DMS114 treated with DMSO at 0.1 percent for 48 hours (cell line): ENCODE measurements around the gene CDC123.
"Not testable (repeated sequence)": the region's sequence is repeated elsewhere in the genome, so short reads cannot be mapped to it uniquely, and the experiment has no call there.

Experiments
- DNase-seq: peaks from one replicate; lab custom pipeline; 2025; ENCODE audit not compliant: unreplicated experiment; lab: John Stamatoyannopoulos, UW

Gene CDC123

DNA sequence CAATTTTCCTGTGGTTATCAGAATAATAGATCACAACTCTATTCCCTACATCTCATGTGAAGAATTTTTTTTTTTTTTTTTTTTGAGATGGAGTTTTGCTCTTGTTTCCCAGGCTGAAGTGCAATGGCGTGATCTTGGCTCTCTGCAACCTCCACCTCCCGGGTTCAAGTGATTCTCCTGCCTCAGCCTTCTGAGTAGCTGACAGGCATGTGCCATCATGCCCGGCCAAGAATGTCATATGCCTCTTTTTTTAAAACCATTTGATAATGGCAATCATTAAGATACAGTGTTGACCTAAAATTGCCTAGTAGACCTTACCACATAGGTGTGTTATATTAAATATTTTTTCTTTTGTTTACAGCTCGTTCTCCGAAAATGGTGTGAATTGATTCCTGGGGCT is 38.7 kb downstream of the CDC123 start:
- DNase-seq, result not testable (repeated sequence)

DNA sequence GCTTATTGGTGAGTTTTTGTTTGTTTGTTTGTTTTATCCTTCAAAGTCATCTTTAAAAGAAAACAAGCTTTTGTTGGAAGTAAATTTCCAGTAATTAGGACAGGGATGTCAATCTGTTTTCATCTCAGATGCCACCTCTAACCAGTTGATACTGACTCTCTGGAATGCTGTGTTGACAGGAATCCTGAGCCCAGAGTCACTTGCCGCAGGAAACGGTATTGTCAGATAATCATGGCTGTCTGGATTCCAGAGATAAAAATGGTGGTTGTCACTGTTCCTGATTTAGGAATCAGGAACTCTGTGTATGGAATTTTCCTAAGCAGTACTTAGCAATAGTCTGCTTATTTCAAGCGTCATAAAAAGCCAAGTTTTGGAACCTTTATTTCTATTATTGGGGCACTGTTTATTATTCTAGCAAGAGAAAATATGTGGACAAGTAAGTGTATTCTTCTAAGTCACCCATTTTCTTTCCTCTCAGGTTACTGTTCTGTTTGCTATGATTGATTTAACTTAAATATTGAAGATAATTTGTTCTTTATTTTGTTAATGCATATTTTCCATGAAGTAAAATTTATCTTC is 39.2 kb downstream of the CDC123 start:
- no peak for DNase-seq

DNA sequence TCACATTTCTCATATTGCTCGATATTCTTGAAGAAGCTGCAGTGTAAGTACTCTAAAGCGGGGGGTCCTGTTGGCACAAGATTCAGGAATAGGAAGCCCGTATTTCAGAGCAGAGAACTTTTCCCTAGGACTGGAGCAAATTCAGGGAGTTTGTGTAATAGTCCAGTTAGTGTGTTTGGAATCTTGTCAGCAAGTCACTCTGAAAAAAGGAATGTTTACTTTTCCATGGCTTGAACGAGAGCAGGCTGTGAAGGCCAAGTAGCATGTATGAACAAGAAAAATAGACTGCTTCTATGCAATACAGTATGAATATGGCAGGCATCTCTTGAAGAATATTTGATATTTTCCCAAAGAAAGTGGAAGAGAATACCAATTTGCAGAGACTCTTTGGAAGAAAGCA is 39.8 kb downstream of the CDC123 start:
- DNase-seq, result no peak

DNA sequence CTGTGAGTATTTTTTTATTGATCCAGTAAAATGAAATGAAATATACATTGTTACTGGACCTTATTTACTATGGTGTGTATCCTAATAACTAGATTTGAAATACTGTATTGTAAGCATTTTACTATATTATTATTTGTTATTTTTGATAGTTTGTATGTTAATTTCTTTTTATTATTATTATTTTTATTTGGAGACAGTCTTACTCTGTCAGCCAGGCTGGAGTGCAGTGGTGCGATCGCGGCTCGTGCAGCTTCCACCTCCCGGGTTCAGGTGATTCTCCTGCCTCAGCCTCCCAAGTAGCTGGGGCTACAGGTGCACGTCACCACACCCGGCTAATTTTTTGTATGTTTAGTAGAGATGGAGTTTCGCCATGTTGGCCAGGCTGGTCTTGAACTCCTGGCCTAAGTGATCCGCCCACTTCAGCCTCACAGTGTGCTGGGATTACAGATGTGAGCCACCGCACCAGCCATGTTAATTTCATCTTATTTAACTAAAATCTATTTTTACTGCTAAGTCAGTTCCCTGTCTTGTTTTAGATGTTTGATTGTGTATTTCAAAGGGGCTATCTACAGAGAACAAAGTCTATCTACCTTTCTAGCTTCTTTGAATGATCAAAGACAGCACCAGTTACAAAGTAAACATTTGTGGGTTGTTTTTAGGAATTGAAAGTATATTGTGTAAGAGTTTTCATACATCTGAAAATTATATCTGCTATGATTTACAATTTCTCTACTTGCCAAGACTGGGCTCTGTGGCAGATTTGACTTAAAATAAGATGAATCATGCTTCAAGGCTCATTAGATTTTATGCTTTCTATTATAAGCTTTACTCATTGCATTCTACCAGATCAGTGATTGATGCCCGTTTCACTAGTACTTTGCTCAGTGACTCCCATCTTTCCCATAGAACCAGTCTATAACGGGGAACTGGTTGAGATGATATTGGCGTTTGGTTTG is 41.6 kb downstream of the CDC123 start:
- no peak for DNase-seq

DNA sequence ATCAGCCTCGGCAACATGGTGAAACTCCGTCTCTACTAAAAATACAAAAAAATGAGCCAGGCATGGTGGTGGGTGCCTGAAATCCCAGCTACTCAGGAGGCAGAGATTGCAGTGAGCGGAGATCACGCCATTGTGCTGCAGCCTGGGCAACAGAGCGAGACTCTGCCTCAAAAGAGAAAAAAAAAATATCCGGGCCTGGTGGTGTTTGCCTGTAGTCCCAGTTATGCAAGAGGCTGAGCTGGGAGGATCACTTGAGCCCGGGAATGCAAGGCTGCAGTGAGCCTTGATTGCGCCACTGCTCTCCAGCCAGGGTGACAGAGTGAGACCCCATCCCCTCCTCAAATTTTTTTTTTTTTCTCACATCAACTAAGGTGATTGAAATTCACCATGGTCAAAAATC is 42.8 kb downstream of the CDC123 start:
- no peak for DNase-seq

DNA sequence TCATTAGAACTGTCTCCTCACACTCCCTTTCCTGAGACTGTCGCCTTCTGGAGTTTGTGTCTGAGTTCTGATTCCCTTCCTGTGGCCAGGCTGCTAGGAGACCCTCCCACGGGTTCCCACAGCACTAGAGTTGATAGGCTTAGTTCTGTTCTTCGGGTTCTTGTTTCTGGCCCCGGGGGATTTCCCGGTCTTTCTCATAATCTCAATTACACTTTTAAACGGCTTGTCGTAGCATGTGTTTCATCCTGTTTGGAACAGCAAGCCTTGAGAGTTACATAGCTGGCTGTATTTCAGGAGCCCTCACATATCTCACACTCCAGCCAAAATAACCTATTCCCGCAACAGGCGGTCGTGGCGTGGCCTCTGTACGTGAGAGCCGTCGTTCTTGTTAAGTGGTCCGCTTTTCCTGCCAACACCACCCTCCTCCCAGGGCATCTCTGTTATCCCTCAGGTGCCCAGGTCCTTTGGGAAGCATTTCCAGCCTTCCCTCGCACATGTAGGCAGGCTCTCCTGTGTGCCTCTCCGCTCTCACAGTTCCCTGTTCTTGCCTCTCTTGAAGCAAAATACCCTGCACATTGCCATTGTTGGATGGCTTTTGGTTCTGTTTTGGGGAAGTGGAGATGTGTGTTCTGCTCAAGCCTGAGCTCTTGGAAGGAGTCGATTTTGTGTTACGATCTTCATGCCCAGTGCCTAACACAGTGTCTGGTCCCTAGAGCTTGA is 46.0 kb downstream of the CDC123 start:
- DNase-seq, result no peak

DNA sequence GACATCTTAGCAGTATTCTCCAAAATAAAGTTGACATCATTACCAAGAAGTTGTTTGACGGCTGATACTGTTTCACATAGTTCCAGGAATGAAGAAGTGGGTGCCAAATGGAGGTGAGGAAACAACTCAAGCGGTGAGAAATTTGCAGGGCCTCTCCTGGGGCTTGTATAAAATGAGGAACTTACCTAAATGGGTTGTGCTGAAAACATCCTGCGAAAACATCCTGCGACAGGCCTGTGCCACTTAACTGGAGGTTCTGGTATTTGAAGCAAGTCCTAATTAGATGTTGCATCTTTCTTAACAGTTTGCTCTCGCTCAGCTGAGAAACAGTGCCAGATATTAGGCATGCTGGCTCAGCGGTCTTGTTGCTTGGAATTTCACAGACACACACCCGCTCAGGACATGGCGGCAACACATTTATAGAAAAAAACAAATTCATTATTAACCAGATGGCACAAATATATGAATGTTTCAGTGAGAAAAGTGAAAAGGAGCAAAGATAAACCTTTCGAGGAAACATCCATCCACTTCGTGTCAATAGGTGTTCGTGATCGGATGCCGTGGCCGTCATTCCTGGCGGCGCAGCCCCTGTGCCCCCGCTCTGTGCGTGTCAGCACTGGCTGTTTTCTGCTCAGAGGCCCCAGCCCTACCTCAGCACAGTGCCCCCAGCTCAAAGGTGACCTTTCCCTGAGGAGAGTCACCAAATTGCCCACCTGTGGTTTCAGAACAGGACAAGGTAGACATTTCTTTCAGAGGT is 48.1 kb downstream of the CDC123 start:
- DNase-seq, result no peak

DNA sequence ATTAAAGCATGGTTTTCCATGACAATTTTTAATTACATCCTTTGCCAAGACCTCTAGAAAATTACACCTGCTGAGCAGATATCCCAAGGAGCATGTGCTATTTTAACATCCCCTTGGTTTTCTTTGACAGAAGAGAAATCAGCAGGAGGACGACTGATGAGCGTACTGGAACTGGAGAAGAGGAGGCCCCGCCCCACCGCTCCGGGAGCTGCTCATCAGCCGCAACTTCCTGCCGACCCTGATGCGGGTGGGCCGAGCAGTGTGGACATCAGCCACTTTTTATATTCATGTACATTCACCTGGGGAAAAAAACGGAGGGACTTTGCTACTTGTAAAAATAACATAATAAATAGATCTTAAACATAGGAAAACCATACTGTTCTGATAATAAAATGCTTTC is 54.2 kb downstream of the CDC123 start:
- no peak for DNase-seq

DNA sequence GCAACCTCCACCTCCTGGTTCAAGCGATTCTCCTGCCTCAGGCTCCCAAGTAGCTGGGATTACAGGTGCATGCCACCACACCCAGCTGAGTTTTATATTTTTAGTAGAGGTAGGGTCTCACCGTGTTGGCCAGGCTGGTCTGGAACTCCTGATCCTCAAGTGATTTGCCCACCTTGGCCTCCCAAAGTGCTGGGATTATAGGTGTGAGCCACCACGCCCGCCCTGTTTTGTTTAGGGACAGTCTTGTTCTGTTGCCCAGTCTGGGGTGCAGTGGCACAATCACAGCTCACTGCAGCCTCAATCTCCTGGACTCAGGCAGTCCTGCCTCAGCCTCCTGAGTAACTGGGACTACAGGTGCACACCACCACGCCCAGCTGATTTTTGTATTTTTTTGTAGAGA is 54.7 kb downstream of the CDC123 start:
- DNase-seq, result not testable (repeated sequence)

DNA sequence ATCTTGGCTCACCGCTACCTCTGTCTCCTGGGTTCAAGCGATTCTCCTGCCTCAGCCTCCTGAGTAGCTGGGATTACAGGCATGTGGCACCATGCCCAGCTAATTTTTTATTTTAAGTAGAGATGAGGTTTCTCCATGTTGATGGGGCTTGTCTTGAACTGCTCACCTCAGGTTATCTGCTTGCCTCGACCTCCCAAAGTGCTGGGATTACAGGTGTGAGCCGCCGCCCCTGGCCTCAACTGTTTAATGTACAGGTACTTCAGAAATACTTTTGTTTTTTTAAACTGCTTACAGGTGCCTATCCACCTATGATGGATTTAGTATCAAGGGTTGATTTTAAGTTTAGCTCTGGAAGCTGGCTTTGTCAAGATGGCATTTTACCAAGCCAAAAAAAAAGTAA is 55.6 kb downstream of the CDC123 start:
- DNase-seq, result no peak

DNA sequence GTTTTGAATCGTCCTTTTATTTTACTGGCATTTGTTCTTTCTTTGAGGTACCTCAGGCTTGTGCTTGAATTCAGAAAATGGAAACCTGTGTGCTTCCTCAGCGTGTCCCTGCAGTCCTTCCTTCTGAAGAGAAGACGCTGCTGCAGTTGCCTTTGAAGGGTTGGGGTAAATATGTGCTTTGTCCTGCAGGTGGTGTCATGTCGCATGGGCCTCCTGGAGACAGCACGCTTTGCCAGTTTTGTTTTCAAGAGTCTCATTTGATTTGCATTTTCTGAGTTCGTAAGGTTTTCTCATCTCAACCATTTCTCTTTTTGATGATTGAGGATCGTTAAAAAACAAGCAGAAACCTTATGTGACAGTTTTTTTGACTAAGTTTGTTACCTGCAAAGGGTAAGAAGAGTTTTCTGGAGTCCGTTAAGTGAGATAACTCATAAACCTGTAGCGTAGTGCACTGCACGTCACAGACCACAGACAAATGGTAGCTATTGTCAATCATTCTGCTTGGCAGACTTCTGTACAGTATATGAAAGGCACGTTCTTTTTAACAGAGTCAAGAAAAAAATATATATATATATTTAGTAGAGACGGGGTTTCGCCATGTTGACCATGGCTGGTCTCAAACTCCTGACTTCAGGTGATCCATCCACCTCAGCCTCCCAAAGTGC is 57.0 kb downstream of the CDC123 start:
- DNase-seq, result no peak

DNA sequence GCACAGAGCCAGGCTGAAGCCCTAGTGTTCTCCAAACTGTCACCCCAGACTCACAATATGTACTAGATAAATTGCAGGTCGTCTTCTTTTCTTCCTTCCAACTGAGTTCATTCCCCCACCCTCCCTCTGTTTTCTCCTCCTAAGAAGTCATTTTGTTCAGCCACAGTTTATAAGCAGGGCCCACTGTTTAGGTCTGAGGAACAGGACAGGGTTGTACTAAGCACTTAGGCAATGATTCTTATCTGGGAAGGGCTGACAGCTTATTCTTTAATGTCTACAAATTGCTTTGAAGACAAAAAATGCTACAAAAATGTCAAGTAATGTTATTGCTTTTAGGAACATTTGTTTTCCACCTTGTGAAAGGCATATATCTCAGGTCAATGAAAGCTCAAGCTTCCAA is 59.1 kb downstream of the CDC123 start:
- no peak for DNase-seq

DNA sequence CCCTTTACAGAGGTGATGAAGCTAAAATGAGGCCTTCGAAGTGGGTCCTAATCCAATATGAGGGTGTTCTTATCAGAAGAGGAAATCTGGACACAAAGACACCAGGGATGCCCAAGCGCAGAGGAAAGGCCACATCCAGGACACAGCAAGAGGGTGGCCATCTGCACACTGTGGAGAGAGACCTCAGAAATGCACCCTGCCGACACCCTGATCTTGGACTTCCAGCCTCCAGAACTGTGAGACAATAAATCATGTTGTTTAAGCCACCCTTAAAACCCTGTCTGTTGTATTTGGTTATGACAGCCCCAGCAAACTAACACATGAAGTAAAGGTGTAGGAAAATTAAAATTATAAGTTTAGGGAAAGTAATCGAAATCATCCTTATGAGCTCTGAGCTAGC is 64.0 kb downstream of the CDC123 start:
- DNase-seq, result no peak

DNA sequence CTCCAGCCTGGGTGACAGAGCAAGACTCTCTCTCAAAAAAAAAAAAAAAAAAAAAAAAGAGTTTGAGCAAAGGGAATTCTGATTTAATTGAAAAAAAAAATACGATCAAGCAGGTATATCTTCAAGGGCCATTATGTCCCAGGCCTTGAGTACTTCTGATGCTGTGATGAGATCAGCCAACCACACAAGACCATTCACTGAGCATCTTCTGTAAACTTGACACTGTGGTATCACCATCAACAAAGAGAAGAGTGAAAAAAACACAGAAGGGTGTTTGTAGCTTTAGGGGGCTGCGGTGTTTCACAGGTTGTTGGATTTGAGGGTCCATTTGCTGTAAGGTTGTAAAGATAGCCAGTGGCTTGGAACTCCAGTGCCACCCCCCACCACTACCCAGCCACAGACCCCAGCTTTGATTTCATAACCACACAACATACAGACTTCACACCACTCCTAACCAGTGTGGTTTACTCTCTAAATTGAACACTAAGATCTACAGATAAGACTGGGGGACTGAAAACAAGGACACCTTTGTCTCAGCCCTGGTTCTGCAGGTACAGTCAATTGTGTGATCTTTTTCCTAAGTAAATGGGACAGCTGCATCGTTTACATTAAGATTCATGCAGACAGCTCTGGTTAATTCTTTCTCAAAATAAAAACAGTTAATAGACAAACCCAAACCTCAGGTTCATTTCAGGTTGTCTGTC is 66.4 kb downstream of the CDC123 start:
- DNase-seq, result no peak

DNA sequence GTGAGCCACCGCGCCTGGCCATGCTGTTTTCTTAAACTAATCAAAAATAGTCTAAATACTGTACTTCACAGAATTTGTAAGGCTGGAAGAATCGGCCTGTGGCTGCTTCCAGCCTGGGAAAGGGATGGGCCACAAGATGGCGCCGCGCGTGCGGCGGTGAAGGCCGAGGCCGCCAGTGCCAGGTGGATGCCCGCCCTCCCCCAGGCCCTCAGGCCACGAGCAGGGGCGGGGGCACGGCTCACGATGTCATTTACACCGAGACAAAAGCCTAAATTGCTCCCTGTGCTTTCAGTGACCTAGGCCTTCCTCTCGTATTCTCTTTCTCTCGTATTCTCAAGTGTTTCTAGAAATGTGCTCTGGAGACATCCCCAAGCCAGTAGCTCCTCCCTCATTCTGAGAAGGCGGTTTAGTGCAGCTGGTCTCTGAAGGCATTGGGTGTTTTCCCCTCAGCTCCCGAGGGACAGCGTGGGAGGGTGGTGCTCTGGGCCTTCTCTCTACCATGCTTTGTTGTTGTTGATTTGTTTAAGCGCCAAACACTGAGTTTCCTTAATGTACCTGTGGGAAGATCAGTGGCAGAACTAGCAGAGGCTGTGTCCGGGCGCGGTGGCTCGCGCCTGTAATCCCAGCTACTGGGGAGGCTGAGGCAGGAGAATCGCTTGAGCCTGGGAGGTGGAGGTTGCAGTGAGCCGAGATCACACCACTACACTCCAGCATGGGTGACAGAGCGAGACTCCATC is 68.4 kb downstream of the CDC123 start:
- peak; percentile 81 for DNase-seq

DNA sequence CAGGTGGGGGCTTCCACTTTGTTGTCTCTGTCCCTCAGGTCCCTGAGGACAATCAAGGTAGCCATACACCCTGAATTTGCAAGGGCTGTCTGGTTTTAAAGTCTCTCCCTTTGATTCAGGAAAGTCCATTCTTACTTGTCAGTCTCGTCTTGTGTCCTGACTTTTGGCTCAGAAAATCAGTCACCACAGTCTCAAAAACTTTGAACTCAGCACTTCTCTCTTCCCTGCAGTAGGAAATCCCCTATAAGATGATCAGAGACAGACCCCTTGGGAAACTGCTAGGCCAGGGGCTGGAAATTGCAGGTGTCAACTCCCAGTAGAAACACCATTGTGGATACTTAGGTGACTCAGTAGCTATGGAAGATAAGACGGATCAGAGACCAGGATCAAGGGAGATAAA is 73.1 kb downstream of the CDC123 start:
- DNase-seq, result no peak

DNA sequence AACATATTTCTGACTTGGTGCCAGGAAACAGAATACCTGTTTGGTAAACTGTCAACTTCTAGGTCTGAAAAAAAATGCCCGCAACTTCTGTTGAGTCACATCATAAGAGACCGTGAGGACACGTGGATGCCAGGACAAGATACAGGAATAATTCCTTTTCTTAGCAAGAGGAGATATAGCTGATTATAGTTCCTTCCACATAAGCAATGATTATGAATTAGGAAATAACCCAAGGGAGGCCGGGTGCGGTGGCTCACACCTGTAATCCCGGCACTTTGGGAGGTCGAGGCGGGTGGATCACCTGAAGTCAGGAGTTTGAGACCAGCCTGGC is 75.2 kb downstream of the CDC123 start:
- DNase-seq, result no peak

DNA sequence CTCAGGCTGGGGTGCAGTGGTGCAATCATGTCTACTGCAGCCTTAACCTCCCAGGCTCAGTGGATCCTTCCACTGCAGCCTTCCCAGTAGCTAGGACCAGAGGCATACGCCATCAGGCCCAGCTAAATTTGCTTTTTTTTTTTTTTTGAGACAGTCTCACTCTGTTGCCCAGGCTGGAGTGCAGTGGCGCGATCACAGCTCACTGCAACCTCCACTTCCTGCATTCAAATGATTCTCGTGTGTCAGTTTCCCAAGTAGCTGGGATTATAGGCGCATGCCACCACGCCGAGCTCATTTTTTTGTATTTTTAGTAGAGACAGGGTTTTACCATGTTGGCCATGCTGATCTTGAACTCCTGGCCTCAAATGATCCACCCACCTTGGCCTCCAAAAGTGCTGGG is 81.9 kb downstream of the CDC123 start:
- not testable (repeated sequence) for DNase-seq

DNA sequence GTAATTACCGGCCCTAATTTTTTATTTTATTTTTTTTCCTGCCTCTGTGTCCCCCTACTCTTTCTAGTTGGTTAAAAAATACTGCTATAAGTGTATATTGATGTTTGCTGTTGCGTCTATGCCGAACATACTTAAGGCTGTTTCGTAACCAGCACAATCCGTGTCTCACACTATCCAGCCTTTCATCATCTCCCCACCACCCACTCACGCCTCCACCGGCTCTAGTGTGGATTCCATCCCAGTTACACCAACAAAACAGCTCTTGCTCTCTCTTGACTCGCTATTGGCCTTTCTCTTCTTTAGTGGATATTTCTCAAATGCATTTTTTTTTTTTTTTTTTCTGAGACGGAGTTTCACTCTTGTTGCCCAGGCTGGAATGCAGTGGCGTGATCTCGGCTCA is 83.3 kb downstream of the CDC123 start:
- DNase-seq, result no peak

DNA sequence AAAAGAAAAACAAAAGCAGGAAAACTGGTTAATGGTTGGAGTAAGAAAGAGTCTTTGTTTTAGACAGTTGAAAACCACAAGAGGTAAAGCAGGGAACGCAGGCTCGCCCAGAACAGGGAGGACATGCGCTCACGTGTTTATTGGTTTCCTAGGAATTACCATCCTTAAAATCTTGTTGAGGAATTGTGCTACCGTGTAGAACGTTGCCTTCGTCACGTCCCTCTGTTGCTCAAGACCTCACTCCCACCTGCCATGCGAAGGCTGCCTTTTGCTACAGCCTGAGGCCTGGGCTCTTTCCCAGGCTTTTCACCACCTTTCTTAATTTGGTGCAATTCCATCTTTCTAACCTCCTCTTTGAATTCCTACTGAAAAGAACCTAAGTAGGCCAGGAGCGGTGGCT is 91.8 kb downstream of the CDC123 start:
- DNase-seq, result no peak
